ENCODE data around the gene HIBCH.
"Not testable (repeated sequence)": the region's sequence is repeated elsewhere in the genome, so short reads cannot be mapped to it uniquely, and the experiment has no call there.

Gene HIBCH

GRCh38 chr2:190271783-190272456, 47.7 kb downstream of the HIBCH start:
- no peak for DNase-seq
- intact Hi-C loops (cut with DNase I), result no loop called here

- DNase-seq, result no peak
- intact Hi-C loops (cut with DNase I), result no loop called here
These were observed 49.3 kb downstream of the HIBCH start for GRCh38 chr2:190270298-190270697.

DNA sequence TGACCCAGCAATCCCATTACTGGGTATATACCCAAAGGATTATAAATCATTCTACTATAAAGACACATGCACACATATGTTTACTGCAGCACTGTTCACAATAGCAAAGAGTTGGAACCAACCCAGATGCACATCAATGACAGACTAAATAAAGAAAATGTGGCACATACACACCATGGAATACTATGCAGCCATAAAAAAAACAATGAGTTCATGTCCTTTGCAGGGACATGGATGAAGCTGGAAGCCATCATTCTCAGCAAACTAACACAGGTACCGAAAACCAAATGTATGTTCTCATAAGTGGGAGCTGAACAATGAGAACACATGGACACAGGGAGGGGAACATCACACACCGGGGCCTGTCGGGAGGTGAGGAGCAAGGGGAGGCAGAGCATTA, 49.9 kb downstream of the HIBCH start:
- DNase-seq; intact Hi-C loops (cut with DNase I): not testable (repeated sequence)

- intact Hi-C loops (cut with DNase I), result no loop called here
- DNase-seq, result no peak
These were observed 52.3 kb downstream of the HIBCH start for GRCh38 chr2:190267302-190267701.

DNA sequence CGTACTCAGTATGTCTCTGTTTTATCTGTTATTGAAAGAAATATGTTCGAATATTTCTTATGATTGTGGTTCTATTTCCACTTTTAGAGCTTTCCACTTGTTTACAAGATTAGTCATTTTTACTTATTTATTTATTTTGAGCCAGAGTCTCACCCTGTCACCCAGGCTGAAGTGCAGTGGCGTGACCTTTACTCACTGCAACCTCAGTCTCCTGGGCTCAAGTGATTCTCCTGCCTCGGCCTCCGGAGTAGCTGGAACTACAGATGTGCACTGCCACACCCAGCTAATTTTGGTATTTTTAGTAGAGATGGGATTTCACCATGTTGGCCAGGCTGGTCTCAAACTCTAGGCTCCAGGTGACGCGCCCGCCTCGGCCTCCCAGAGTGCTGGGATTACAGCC, 53.3 kb downstream of the HIBCH start:
- no peak for DNase-seq
- intact Hi-C loops (cut with DNase I), result no loop called here

GRCh38 chr2:190261851-190262250, 57.8 kb downstream of the HIBCH start:
- DNase-seq, result no peak
- intact Hi-C loops (cut with DNase I), result no loop called here

GRCh38 chr2:190256087-190256486, 63.5 kb downstream of the HIBCH start:
- no peak for DNase-seq
- intact Hi-C loops (cut with DNase I), result no loop called here

- intact Hi-C loops (cut with DNase I), result no loop called here
- no peak for DNase-seq
These were observed 64.0 kb downstream of the HIBCH start for GRCh38 chr2:190255676-190256075.

DNA sequence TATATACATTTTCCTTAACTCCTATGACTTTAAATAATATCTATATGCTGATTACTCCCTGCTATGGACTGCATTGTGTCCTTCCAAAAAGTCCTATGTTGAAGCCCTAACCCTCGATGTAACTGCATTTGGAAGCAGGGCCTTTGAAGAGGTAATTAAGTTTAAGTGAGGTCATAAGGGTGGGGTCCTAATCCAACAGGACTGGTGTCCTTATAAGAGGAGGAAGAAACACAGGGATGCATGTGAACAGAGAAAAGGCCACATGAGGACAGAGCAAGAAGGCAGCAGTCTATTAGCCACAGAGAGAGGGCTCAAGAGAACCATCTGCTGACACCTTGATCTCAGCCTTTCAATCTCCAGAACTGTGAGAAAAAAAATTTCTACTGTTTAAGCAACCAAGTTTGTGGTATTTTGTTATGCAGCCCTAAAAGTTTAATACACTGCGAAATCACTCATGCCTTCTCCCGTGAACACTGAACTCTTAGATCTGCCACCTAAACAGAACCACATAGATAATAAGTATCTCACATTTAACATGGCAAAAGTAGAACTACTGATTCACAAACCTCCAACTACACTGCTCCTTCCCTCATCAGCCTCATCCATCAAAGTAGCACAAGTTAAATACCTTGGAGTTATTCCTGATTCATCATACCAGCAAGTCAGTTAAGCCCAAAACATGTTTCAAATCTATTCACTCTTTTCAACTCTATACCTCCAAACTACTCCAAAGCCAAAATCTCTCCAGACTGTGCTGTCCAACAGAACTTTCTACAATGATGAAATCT, 65.4 kb downstream of the HIBCH start:
- intact Hi-C loops (cut with DNase I), result no loop called here
- no peak for DNase-seq

DNA sequence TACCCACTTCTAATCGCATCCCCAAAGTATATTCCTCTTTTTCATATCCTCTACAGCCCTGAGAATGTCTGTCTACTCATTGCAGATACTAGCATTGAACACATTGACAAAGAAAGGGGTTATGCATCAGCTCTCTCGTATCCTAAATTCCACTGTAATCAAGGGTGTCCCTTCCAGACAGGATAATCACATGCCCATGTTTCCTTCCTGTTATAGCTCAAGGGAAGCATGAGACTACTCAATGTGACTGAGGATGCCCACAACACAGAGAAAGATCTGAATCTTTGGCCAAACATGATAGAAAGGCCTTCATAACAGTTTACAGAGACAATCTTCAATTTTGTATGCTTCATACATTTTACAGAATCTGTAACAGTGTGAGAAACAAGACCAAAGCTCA, 69.2 kb downstream of the HIBCH start:
- intact Hi-C loops (cut with DNase I), result no loop called here
- DNase-seq, result no peak

- no peak for DNase-seq
These were observed 84.0 kb downstream of the HIBCH start for GRCh38 chr2:190235551-190236075.

DNA sequence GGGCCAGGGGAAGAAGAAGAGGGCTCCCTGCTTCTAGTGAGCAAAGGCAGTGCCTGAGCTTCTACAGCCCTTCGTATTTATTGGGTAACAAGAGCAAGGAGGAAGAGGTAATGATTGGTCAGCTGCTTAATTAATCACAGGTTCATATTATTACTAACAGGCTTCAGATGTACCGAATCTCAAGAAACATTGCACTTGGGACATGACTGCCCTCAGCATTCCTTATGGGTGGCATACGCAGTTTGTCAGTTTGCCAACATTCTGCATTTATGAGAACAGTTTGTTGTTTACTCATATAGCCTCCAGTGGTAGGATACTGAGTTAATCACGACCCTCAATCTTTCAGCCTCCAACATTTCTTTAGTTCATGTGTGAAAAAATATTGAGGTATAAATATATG, 84.5 kb downstream of the HIBCH start:
- intact Hi-C loops (cut with DNase I), result no loop called here
- DNase-seq, result no peak

More at GRCh38 chr2:190235551-190236075, 84.0 kb downstream of the HIBCH start:
- intact Hi-C loops (cut with DNase I), result no loop called here

DNA sequence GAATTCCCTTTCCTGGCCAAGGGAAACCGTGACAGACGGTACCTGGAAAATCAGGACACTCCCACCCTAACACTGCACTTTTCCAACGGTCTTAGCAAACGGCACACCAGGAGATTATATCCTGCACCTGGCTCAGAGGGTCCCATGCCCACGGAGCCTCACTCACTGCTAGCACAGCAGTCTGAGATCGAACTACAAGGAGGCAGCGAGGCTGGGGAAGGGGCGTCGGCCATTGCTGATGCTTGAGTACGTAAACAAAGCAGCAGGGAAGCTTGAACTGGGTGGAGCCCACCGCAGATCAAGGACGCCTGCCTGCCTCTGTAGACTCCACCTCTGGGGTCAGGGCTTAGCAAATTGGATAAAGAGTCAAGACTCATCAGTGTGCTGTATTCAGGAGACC, 95.6 kb downstream of the HIBCH start:
- DNase-seq; intact Hi-C loops (cut with DNase I): not testable (repeated sequence)

DNA sequence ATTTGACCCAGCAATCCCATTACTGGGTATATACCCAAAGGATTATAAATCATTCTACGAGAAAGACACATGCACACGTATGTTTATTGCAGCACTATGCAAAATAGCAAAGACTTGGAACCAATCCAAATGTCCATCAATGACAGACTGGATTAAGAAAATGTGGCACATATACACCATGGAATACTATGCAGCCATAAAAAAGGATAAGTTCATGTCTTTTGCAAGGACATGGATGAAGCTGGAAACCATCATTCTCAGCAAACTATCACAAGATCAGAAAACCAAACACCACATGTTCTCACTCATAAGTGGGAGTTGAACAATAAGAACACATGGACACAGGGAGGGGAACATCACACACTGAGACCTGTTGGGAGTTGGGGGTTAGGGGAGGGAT, 96.9 kb downstream of the HIBCH start:
- DNase-seq; intact Hi-C loops (cut with DNase I): not testable (repeated sequence)

DNA sequence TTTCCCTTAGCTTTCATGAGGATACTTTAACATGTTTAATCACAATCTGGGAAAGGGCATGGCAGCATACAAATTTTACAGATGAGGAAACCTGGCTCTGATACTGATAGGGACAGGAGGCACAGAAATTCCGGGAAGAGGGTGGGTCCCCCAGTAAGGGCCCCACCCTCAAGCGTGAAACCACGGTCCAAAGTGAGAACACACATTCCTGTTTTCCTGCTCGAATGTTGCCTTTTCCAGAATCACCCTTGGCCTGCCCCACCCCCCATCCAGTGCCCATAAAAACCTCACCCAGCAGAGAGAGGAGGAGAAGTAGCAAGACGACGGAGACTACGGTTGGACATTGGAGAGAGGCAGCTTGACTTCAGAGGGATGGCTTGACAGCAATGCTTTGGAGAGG, 98.2 kb downstream of the HIBCH start:
- DNase-seq, result no peak
- intact Hi-C loops (cut with DNase I), result no loop called here

GRCh38 chr2:190219186-190219585, 100.4 kb downstream of the HIBCH start:
- intact Hi-C loops (cut with DNase I), result no loop called here
- no peak for DNase-seq

DNA sequence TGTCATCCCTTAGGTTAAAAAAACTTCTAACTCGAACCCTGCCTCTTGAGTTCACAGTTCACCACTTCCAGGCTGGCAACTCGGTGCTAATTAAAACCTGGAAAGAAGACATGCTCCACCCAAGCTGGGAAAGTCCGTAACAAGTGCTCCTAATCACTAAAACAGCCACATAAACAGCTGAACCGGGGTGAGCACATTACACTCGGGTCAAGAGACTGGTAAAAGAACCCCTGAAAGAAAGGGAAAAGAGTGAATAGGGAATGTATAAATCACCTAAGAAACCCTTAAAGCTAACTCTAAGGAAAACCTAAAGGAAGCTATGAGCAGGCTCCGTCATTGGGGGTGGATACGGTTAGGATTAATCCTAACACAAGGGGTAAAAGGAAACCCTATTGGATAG, 102.0 kb downstream of the HIBCH start:
- DNase-seq, result no peak
- intact Hi-C loops (cut with DNase I), result no loop called here

DNA sequence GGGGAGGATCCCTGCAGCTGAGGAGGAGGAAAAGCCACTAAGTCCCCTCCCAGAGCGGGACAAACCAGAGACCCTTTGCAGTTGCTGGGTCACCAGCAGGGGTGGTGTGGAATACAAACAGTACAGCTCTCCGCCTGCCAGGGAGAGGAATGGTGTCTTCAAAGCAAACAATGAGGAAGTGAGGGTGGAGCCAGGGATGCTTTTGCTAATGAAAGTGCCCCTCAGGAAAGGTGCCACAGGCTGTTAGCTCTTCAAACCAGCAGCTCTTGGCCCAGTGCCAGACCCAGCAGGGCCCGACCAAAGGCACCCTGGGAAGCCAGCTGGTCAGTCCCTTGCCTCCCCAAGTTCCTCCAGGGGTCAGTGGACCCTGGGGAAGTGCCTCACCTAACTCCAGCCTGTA, 102.8 kb downstream of the HIBCH start:
- DNase-seq, result peak in 31 of 42 donors; percentile 5 to 66 (median 29)

DNA sequence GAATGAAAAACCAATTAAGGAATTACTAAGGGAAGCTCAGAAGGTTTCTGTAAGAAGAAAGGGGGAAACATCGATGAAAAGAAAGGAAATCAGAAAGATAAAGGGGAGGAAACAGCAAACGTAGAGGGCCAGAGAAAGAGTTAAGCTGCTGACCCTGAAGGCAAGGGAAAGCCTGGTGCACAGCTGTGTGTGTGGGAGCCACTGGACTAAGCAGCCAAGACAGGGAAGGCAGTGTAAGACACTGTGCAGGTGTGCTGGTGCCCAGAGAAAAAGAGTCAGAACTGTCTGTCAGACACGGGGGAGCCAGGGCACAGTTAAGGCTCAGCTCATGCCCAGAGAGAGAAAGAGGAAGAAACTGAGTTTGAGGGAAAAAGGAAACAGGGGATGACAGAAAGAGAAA, 104.0 kb downstream of the HIBCH start:
- DNase-seq, result no peak
- intact Hi-C loops (cut with DNase I), result no loop called here

More for the DNA sequence above, 102.8 kb downstream of the HIBCH start:
- intact Hi-C loops (cut with DNase I), result no loop called here

DNA sequence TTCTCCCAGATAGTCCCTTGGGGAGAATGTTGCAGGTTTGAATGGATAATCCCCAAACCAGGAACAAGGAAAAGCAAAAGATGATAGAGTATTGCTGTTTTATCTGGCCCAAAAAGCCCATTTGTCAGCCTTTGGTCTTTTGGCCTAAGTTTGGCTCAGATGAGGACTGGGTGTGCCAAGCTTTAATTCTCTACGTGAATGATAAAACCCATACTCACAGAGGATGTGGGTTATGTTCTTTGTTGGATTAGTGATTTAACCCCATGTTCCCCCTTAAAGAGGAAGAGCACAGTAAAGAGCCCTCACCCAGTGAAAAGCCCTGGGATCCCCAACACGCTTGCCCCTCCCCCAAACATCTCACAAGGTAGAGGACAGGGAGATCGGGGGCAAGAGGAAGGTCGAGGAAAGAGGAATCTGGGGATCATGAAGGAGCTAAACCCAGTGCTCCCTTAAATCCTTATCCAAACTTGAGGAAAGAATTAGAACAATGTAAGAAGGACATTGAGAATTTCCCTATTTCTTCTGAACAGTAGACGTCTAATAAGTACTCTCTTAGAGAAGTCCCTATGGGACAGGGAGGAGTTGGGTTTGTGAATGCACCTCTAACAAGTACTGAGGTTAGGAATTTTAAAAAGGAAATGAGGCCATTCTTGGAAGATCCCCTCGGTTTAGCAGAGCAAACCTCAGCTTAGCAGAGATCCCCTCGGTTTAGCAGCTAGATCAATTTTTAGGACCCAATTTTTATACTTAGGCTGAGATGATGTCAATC, 105.0 kb downstream of the HIBCH start:
- intact Hi-C loops (cut with DNase I), result no loop called here
- DNase-seq, result no peak
